ENCODE data around the gene UCN3.
"Not testable (repeated sequence)": the region's sequence is repeated elsewhere in the genome, so short reads cannot be mapped to it uniquely, and the experiment has no call there.

The UCN3 gene

GRCh38 chr10:5369362-5370158 lies 4.8 kb downstream of the UCN3 start:
- no peak for DNase-seq (ENCODE audit: extremely low spot score)
- ChIA-PET CTCF (no interaction called here), POLR2A (no interaction called here)
- TF ChIP-seq ELF4 (IDR thresholded peaks at IDR 0.05) (no peak), LEF1 (IDR thresholded peaks at IDR 0.05; ENCODE audit: borderline replicate concordance) (no peak), TARDBP (IDR thresholded peaks at IDR 0.05) (no peak), FOXA1 (IDR thresholded peaks at IDR 0.05) (no peak), CTBP1 (IDR thresholded peaks at IDR 0.05; ENCODE audit: borderline replicate concordance) (no peak), FOXK2 (IDR thresholded peaks at IDR 0.05) (no peak), SP1 (IDR thresholded peaks at IDR 0.05) (no peak), SUZ12 (IDR thresholded peaks at IDR 0.05) (no peak), BHLHE40 (IDR thresholded peaks at IDR 0.05; ENCODE audit: borderline replicate concordance) (no peak), L3MBTL2 (conservative IDR thresholded peaks at IDR 0.05) (no peak), PKNOX1 (IDR thresholded peaks at IDR 0.05) (no peak), NFRKB (IDR thresholded peaks at IDR 0.05) (no peak), ARNT (IDR thresholded peaks at IDR 0.05) (no peak), FOXM1 (IDR thresholded peaks at IDR 0.05; ENCODE audit: borderline replicate concordance) (no peak), HDGF (IDR thresholded peaks at IDR 0.05; ENCODE audit: borderline replicate concordance) (no peak), ZNF384 (IDR thresholded peaks at IDR 0.05) (no peak)

- CTCF ChIA-PET, result no interaction called here
- DNase-seq (ENCODE audit: extremely low spot score), result no peak
- TF ChIP-seq PKNOX1 (IDR thresholded peaks at IDR 0.05), result no peak
- TF ChIP-seq FOXM1 (IDR thresholded peaks at IDR 0.05; ENCODE audit: borderline replicate concordance), result no peak
- TF ChIP-seq SP1 (IDR thresholded peaks at IDR 0.05), result no peak
- no peak for TF ChIP-seq NFRKB (IDR thresholded peaks at IDR 0.05)
- TF ChIP-seq ELF4 (IDR thresholded peaks at IDR 0.05), result no peak
- TF ChIP-seq SUZ12 (IDR thresholded peaks at IDR 0.05), result no peak
- no peak for TF ChIP-seq HDGF (IDR thresholded peaks at IDR 0.05; ENCODE audit: borderline replicate concordance)
- TF ChIP-seq CTBP1 (IDR thresholded peaks at IDR 0.05; ENCODE audit: borderline replicate concordance), result no peak
- no peak for TF ChIP-seq BHLHE40 (IDR thresholded peaks at IDR 0.05; ENCODE audit: borderline replicate concordance)
- TF ChIP-seq FOXA1 (IDR thresholded peaks at IDR 0.05), result no peak
- TF ChIP-seq ZNF384 (IDR thresholded peaks at IDR 0.05), result no peak
- no peak for TF ChIP-seq FOXK2 (IDR thresholded peaks at IDR 0.05)
- TF ChIP-seq LEF1 (IDR thresholded peaks at IDR 0.05; ENCODE audit: borderline replicate concordance), result no peak
- no peak for TF ChIP-seq ARNT (IDR thresholded peaks at IDR 0.05)
- no peak for TF ChIP-seq L3MBTL2 (conservative IDR thresholded peaks at IDR 0.05)
- TF ChIP-seq TARDBP (IDR thresholded peaks at IDR 0.05), result no peak; the same call in 1 of the 2 replicates
- POLR2A ChIA-PET, result no interaction called here
Measured at GRCh38 chr10:5370493-5371352, 6.0 kb downstream of the UCN3 start.

DNA sequence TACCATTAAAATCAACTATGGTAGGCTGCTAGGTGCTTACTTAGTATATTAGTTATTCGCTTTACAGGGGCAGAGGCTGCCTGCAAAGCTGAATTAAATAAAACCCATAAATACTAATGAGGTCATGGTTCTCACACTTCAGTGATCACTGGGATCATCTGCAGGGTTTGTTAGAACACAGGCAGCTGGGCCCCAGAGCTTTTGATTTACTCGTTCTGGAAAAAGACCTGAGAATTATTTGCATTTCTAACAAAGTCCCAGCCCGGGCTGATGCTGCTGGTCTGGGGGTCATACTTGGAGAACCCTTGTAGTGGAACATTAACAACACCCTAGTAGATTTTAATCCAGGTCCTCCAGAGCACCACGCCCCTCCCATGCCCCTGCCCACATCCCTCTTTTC lies 8.5 kb downstream of the UCN3 start:
- TF ChIP-seq PKNOX1 (IDR thresholded peaks at IDR 0.05) (no peak), BHLHE40 (IDR thresholded peaks at IDR 0.05; ENCODE audit: borderline replicate concordance) (no peak), CTBP1 (IDR thresholded peaks at IDR 0.05; ENCODE audit: borderline replicate concordance) (no peak), SUZ12 (IDR thresholded peaks at IDR 0.05) (no peak), SP1 (IDR thresholded peaks at IDR 0.05) (no peak), FOXA1 (IDR thresholded peaks at IDR 0.05) (no peak)
- CTCF ChIA-PET, result no interaction called here
- DNase-seq (ENCODE audit: extremely low spot score), result no peak
- POLR2A ChIA-PET, result no interaction called here

DNA sequence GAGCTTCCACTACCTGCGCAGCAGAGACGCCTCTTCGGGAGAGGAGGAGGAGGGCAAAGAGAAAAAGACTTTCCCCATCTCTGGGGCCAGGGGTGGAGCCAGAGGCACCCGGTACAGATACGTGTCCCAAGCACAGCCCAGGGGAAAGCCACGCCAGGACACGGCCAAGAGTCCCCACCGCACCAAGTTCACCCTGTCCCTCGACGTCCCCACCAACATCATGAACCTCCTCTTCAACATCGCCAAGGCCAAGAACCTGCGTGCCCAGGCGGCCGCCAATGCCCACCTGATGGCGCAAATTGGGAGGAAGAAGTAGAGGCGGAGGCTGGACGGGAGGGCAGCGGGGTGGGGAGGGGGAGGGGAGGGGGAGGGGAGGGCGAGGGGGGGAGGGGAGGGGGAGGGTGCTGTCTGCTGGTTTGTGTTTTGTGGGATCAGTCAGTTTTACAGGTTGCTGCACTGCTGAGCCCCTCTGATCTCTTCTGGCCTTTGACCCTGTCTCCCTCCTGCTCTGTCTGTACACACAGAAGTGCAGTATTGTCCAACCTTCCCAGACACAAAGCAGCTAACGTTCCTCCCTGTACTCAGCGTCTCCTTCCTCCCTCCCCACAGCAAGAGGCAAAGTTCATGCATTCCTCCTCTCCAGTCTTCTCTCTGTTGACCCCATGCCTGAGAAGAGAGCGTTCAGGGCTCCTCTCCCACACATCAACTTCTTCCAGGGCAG lies 9.3 kb downstream of the UCN3 start:
- POLR2A ChIA-PET, result no interaction called here
- CTCF ChIA-PET, result no interaction called here
- TF ChIP-seq L3MBTL2 (conservative IDR thresholded peaks at IDR 0.05), result no peak
- no peak for TF ChIP-seq FOXK2 (IDR thresholded peaks at IDR 0.05)
- TF ChIP-seq NFRKB (IDR thresholded peaks at IDR 0.05), result no peak
- TF ChIP-seq TARDBP (IDR thresholded peaks at IDR 0.05), result no peak
- TF ChIP-seq ZNF384 (IDR thresholded peaks at IDR 0.05), result no peak
- no peak for TF ChIP-seq SUZ12 (IDR thresholded peaks at IDR 0.05)
- no peak for TF ChIP-seq FOXM1 (IDR thresholded peaks at IDR 0.05; ENCODE audit: borderline replicate concordance)
- no peak for TF ChIP-seq ARNT (IDR thresholded peaks at IDR 0.05)
- TF ChIP-seq LEF1 (IDR thresholded peaks at IDR 0.05; ENCODE audit: borderline replicate concordance), result no peak
- no peak for TF ChIP-seq HDGF (IDR thresholded peaks at IDR 0.05; ENCODE audit: borderline replicate concordance)
- TF ChIP-seq BHLHE40 (IDR thresholded peaks at IDR 0.05; ENCODE audit: borderline replicate concordance), result no peak
- no peak for TF ChIP-seq CTBP1 (IDR thresholded peaks at IDR 0.05; ENCODE audit: borderline replicate concordance)
- no peak for TF ChIP-seq SP1 (IDR thresholded peaks at IDR 0.05)
- no peak for DNase-seq (ENCODE audit: extremely low spot score)

DNA sequence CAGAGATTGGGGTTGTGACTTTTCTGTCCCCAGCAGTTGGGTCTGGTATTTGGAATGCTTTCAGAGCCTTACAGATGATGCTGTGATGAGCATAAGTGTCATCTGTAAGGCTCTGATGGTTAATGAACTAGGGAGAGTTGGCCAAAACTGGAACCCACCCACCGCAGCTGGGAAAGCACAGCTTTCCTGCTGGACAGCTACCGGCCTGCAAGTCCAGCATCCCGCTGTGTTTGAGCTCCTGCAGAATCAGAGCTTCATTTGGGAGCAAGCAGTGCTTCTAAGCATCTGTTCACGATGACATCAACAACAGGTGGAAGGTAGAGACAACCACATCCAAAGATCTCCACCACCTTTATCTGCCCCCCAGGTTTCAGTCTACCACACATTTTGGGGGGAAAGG lies 11.7 kb downstream of the UCN3 start:
- no peak for DNase-seq (ENCODE audit: extremely low spot score)
- CTCF ChIA-PET, result no interaction called here
- TF ChIP-seq HDGF (IDR thresholded peaks at IDR 0.05; ENCODE audit: borderline replicate concordance) (no peak), PKNOX1 (IDR thresholded peaks at IDR 0.05) (no peak), BHLHE40 (IDR thresholded peaks at IDR 0.05; ENCODE audit: borderline replicate concordance) (no peak), LEF1 (IDR thresholded peaks at IDR 0.05; ENCODE audit: borderline replicate concordance) (no peak), L3MBTL2 (conservative IDR thresholded peaks at IDR 0.05) (no peak), FOXA1 (IDR thresholded peaks at IDR 0.05) (no peak), CTBP1 (IDR thresholded peaks at IDR 0.05; ENCODE audit: borderline replicate concordance) (no peak), SP1 (IDR thresholded peaks at IDR 0.05) (no peak), ARNT (IDR thresholded peaks at IDR 0.05) (no peak), TARDBP (IDR thresholded peaks at IDR 0.05) (no peak), SUZ12 (IDR thresholded peaks at IDR 0.05) (no peak), FOXM1 (IDR thresholded peaks at IDR 0.05; ENCODE audit: borderline replicate concordance) (no peak), ELF4 (IDR thresholded peaks at IDR 0.05) (no peak)
- POLR2A ChIA-PET, result no interaction called here

DNA sequence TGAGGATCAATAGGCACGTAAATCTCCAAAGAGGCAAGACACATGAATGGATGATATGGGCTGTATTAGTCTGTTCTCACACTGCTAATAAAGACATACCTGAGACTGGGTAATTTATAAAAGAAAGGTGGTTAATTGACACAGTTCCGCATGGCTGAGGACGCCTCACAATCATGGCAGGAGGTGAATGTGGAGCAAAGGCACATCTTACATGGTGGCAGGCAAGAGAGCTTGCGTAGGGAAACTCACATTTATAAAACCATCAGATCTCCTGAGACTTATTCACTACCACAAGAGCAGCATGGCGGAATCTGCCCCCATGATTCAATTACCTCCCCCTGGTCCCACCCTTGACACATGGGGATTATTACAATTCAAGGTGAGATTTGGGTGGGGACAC lies 14.4 kb downstream of the UCN3 start:
- CTCF ChIA-PET, result not testable (repeated sequence)

DNA sequence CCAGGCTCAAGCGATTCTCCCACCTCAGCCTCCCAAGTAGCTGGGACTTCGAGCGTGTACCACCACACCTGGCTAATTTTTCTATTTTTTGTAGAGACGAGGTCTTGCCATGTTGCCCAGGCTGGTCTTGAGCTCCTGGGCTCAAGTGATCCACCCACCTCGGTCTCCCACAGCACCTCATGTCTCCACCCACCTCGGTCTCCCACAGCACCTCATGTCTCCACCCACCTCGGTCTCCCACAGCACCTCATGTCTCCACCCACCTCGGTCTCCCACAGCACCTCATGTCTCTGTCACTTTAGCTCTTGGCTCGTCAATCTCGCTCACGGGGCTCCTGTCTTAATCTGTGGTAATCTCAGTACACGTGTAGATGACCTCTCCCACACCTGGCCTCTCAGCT lies 15.6 kb downstream of the UCN3 start:
- DNase-seq (ENCODE audit: extremely low spot score); POLR2A ChIA-PET; CTCF ChIA-PET: not testable (repeated sequence)

More for the DNA sequence above, 14.4 kb downstream of the UCN3 start:
- DNase-seq (ENCODE audit: extremely low spot score); POLR2A ChIA-PET: not testable (repeated sequence)

All from HEK293T (cell line).